ENCODE data around the gene SEMA3F.

SEMA3F gene

DNA sequence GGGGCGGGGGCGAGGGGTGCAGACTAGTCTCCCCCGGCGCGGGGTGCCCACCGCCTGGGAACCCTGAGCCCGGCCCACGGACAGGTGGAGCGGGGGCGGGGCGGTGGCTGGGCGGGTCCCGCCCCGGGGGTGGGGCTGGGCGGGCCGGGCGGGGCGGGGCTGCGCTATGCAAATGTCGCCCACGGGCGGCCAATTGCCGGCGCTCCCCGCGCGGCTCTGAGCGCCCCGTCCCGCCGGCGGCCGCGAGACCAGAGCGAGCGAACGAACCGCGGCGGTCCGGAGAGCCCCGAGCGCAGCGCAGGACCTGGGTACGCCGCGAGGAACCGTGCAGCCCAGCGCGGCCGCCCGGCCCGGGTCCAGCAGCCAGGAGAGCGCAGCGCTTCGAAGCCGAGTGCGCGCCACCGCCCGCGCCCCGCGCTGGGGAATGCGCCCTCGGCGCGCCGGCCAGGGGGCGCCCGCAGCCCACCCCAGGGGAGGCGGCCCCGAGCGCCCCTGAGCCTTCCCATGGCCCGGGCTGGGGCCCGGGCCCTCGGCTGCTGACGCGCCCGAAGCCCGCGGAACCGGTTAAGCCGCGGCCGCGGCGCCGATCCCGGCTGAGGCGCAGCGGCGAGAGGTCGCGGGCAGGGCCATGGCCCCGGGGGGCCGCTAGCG, at the start of gene SEMA3F:
Gene SEMA3F, plus strand, starts transcription at position 485 of the 651 bp plus-strand sequence. CDS start 4,299 bp downstream, outside the sequence.
- no peak for DNase-seq

DNA sequence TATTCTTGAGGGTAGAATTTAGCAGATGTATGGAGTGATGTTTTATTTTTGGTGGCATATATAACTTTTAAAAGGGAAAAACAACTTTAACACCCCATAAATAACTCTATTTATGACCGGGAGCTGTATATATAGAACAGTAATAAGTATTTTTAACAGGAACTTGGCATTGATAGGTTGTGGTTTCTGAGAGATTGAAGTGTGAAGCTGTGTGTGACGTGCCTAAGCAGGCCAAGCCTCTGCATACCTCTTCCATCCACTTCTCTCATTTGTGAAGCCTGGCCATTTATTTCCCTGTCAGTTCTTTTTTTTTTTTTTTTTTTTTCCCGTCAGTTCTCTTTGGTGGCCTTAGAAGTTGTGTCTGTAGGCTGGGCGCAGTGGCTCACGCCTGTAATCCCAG, 43.4 kb upstream of the SEMA3F start:
- DNase-seq: no peak

DNA sequence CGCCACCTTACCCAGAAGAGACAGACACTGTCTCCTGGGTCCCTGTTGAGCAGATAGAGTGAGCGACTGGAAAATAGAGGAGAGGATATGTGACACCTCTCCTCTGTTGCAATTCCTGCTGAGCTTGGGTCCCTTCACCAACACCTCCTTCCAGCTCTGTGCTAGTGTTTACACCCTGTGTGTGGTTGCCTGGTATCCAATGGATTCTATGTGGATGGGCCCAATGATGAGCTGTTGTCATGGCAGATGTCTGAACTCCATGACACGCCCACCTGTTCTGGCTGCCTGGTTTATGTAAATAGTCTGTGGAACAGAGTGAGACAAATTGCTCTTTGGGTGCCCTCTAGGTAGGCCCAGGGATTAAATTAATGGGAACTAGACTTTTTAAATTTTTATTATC, 42.7 kb upstream of the SEMA3F start:
- peak; percentile 19 for DNase-seq

DNA sequence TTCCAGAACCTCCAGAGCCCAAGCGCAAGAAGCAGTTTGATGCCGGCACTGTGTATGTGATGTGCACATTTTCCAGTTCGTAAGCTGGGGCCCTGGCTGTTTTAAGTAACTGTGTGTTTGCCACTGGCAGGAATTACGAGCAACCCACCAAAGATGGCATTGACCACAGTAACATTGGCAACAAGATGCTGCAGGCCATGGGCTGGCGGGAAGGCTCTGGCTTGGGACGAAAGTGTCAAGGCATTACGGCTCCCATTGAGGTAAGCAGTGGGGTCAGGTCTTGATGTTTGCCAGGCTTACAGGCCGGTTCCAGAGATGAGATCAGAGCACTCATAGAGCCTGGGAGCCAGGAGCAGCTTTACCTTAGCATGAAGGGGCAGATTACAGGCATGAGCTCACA, 38.0 kb upstream of the SEMA3F start:
- DNase-seq: no peak

DNA sequence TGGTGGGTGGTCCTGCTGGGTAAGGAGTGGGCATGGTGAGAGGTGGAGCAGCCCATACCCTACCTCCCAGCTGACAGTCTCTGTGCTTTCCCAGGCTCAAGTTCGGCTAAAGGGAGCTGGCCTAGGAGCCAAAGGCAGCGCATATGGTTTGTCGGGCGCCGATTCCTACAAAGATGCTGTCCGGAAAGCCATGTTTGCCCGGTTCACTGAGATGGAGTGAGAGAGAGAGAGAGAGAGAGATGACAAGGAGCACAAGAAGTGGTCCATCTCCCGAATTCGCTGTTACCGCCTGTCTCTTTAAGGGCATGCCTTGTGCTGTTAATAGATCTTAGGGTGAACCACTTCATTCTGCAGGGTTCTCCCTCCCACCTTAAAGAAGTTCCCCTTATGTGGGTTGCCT, 36.9 kb upstream of the SEMA3F start:
- DNase-seq: no peak

DNA sequence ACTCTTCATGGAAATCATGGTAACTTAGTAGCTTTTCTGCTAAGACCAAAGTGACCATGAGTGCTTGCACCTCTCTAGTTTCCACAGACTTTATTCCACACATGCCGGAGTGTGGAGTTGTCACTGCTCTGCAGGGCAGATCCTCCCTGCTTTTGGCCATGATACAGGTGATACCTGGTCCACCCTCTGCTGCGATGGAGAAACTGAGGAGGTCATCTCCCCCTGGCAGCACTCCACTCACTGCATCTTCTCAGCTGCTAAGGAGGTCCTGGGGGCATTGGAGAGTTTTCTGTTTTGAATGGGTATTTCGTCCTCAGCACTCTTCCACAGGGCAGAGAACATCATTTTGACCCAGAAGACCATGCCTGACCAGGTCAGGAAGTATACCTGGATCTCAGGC, 35.3 kb upstream of the SEMA3F start:
- no peak for DNase-seq

DNA sequence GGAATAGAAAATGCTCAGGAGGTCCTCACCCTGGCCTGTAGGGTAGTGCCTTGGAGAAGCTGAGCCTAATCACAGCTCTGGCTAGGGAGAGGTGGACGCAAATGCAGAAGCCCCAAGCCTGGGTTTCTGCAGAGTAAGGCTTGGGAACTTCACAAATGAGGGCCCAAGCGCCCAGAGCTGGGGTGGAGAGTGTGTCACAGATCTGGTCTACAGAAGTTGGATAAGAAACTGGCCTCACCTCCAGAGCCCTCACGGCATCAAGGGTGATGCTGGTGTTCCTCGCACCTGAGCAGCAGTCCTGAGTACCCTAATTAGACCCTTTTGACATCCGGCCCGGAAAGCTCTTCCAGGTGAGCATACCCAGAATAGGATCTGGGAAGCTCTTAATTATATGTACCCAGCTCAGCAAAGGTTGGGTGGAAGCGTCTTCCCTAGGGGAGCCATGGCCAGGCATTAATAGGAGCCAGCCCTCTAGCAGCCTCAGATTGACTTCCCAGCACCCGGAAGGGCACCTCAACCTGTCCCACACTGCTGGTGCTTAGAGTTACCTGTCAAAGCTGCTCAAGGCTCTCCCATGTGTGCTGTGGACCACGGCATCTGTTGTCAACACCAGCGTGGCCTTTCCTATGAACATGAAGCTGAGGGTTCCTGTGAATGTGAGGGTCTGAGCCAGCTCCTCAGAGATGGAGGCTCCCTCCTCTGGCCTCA, 34.6 kb upstream of the SEMA3F start:
- no peak for DNase-seq

DNA sequence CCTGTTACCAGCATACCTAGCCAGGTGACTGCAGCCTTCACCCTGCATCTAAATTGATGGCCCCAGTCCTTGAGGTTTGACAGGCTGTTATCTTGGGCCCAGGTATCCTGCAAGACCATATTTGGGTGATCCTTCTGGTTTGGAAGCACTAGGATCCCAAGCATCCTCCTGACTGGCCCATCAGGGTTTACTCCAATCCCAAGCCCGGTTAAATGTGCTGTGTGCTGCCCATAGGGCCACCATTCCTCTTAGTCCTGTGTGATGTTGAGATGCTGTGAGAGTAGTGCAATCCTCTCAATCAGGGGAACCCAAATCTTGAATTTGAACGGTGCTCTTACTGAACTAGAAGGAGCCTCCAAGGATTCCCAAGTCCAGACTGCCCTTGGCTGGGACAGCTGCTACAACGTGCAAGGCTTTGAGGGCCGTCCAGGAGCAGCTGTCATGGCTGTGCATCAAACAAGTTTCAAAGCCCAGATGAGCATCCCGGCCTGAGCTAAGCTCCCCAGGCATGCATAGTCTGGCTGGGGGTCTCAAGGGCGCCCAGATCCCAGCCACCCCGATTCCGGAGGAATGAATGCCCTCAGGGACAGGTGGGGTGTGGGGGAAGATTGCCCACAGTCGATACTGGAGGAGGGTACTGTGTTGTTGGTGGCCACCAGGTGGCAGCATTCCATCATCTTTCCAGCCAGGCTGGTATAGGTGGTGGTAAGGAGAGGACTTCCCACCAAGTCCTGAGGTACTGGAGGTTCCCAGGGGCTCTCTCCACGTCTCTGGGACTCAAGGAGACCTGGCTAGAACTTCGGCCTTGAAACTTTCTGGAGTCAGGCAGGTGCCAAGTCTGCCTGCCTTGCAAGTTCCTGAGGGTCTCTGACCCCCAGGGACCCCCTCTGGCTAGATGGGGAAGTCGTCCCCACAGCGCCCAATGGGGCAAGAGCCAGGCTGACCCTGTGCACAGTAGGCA, 33.8 kb upstream of the SEMA3F start:
- DNase-seq: no peak

DNA sequence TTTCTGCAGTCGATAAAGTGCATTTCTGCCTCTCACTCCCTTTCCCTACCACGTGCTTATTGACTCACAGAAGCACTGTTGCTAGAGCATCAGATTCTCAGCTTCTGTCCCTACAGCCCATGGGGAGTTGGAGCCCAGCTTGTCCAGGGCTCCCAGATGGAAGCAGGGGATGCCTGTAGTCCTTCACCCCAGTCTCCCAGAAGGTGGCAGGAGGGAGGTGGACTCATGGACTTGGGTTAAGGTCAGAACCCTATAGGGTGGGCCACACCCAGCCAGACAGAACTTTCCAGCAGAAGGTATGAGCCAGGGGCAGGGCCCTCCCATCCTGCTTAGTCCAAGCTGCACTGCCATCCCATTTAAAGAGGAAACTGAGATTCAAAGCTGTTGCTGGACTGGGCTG, 33.1 kb upstream of the SEMA3F start:
- DNase-seq: no peak

DNA sequence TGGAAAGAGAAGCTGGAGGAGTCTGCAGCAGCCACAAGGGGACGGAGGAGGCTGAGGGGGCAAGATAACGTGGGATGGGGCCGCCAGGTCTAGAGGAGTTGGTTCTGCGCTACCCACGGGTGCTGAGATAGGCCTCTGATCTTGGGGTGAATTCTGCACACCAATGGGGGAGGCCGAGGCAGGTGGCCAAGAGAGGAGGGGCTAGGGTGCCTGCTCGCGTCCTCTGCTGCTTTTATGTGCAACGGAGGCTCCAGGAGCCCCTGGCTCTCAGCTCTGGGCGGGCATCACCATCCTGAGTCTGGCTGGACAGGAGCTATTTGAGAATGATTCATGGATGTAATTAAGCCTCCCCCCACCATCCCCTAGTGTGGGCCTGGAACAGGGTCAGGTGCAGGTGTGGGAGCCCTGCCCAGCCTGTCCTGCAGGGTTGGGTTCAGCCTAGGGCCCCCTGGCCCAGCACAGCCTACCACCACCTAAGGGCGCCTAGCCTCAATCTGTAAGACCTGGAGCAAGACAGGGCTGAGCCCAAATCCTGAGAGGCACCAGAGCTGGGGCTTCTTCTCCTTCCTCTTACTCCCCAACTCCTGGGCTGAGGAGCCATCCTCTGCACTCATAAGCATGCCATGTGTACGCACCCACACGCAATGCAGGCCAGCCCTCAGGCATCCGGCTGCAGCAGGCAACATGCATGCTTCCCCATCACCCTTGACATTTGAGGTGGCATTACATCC, 32.3 kb upstream of the SEMA3F start:
- no peak for DNase-seq

DNA sequence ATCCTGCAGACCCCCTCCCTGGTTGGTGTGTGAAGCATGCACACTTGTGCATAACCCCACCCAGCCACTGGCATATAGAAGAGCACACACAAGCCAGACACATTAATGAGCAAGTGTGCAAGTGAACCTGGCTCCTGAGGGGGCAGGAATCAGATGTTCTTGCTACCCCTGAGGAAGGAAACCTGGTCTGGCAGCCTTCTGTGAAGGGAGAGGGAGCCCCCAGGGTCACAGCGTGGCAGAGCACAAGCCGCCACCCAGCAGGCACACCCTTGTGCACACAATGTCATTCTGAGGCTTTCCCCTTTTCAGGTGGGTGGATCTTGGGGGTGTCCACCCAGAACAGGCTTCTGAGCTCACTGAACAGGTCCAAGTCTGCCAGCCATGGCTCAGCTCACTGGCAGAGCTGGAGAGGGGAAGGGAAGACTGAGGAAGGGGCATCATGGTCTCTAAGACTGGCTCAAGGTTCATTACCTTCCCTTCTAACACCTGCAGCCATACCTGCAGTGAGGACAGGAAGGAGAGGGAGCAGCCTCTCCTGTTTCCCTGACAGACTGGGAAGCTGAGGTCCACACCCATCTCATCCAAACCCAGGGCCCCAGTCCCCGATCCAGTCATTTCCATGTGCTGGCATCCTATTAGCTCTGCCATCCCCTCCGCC, 31.6 kb upstream of the SEMA3F start:
- no peak for DNase-seq

DNA sequence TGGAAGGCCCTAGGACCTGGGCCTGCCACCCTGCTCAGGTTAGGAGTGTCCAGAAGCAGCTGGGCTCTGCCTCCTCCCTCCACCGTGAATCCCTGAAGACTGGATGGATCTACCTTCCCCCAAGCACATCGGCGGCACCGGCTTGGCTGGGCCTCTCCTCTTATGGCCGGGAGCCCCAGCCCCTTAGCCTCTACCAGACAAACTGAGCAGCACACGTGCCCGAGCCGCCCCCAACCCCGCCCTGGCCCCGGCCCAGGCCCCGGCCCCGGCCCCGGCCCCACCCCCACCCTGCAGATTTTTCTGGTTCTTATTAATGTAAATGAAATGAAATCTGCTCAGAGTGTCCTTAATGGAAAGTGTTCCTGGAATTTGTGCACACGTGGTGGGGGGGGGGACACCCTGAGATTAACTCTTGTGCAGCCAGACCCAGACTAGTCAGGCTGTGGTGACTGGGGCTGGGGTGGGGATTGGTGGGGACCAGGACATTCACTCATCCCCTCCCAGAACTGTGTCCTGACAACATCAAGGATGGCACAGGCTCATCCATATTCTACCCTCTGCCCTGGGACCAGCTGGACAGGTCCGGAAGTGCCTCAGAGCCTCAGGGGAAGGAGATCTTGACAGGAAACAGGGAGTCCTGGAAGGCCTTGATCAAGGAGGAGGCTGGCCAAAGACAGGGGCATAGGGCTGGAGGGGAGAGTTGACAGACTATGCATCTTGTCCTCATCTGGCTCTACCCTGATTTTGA, 30.9 kb upstream of the SEMA3F start:
- DNase-seq: no peak

DNA sequence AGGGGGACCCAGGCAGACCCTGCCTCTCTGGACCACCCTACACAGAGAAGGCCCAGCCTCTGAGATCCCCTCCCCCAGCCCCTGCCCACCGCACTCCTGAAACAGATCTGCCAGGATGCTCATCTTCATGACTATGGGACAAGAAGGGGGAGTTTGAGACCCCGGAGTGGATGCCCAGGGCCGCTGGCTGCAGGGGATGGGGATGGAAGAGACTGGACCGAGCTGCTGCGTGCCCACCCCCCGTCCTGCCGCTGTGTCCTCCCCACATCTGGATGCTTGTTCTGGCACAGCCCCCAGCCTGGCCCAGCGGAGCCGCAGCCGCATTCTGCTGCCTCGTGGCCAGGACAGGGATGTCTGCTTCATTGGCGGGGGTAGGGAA, 30.3 kb upstream of the SEMA3F start:
- DNase-seq: no peak

DNA sequence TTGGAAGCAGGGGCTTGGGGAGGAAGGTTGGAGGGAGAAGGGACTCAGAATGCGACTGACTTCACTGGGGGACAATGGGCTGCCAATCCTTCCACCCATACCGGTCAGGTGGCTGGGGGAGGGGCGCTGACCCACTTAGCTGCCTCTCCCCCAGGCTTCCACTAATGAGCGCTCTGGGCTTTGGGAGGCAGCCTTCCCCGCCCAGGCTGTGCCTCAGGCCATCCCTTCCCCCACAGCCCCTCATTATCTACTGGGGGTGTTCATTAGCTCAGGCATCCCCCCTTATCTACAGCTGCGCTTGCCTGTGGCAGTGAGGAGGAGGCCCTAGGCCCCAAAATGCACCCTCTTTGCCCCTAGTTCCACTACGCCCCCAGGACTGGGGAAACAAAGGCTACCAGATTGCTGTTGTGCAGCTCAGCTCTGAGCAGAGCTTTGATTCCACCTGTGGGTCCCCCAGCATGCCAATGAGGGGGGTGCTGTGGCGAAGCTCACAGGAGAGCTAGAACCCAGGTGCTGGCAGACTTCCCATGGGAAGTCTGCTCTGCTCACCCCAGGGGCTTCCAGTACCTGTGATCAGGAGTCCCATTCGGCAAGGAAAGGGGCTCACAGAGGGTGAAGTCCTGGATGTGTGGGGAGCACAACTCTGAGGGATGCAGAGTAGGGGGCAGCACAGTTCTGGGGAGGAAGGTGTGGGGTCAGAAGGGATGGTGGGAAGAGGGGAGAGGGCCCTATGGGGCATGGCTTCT, 29.4 kb upstream of the SEMA3F start:
- no peak for DNase-seq

DNA sequence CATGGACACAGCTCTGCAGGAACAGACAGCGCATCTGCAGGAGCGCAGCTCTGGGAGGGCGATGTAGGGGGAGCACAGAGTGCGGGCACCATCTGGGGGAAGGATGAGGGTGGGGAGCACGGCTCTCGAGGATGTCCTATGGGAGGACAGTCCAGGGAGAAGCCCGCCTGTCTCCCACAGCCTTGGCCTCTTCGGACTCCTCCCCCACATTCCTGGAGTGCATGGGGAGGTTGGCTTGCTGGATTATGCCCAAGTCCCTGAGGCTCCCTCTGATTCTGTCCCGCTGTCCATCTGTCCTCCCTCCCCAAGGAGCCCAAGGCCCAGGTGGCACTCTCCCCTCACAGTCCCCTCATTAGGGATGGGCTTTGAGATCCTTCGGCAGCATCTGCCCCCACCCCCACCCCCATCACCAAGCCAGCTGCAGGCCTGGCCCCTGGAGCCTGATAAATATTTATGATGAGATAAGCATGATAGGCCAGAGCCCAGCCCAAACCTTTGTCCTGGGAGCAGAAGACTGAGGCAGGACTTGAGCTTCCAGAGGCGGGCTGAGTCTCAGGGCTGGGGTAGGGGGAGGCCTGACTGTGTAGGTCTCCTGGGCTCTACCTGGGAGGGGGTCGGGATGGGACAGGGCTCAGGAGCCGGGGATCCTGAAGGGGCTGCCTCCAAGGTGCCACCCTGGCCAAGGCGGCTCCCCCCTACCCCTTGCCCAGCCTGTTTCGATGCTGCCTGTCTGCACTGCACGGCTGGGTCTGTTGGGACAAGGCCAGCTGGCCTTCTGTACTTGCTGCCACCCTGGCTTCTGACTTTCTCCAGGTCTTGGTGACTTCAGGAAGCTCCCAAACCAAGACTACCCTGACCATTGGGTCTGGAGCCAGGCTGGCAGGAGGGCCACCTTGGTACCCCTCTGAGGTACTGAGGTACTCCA, 28.6 kb upstream of the SEMA3F start:
- DNase-seq: no peak

DNA sequence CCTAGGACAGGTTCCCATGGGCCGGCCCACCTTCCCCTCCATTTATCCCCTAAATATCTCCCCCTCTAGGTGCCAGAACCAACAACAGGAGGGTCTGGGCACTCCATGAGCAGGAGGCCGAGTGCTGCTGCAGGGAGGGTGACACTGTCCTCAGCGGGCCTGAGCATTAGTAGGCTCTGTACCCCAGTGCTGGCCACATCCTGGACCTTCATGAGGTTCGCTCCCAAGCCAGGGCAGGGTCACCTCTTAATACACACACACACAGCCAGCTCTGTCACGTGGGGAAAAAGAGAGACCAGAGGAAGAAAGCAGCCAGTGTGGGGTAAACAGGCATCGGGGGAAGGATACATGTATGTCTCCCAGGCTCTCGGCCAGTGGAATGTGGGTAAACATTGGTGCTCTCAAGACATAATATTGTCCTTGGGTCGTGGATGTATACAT, 27.9 kb upstream of the SEMA3F start:
- DNase-seq: no peak

DNA sequence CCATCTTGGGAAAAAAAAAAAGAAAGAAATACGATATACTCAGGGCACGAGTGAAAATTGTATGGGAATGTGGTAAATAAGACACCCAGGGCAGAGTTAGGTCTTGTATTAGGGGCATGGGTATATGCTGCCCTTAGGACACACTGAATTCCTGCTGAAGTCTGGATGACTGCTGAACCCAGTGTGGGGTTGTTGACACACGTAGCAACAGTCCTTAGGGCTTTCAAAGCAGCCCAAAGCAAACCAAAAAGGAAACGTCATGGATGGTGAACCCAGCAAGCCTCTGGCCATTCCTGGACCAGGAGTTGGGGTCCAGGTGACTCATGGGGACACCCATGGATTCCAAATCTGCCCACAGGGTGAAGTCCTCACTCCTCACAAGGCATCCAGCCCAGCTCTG, 27.1 kb upstream of the SEMA3F start:
- no peak for DNase-seq

DNA sequence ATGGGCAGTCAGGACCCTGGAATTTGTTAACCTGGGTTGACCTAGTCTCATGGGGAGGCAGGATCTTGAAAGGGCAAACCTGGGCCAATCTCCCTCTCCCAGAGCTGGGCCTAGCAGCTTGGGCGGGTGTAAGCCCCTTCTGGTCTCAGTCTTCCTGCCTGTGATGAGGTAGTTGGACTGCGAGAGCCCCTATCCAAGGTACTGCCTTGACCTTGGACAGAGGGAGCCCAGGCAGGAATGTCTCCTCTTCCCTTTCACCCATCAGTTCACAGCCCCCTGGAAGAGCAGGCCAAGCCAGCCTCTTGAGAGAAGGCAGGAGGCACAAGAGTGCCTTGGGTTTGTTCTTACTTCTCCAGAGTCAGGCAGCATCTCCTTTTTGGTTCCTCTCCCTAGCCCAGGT, 24.7 kb upstream of the SEMA3F start:
- DNase-seq: no peak

DNA sequence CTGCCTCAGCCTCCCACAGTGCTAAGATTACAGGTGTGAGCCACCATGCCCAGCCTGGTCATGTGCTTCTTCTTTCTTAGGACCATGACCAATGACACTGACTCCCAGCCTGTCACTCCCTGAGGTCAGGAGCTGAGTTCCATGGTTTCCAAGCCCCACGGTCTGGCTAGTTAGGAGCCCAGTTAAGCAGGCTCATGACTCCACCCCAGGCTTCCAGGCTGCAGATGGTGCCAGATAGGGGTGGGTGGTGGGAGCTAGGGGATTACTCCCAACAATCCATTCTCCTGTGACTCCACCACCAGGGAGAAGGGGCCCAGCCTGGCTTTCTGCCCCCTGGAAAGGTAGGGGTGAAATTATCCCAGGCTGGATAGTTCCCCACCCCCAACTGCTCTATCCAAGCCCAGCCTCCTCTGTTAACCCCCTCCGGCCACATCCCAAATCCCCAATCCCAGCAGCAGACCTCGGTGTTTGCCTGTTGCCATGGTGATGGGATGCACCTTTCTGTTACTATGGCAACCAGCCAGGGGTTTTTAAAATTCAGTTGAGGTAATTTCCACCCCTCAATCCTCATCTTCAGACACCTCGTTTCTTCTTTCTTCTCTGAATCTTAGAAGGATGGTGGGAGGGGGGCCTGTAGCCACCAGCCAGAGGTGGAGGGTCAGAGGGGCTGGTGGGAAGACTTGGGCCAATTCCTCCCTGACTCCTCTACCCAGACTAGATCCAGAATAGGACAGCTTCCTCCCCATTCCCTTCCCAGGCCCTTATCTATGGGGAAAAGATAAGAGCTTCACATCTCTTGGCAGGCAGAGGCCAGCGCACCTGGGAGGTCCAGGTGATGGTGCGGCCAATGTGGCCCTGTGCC, 22.5 kb upstream of the SEMA3F start:
- DNase-seq: no peak

Measured in NCI-H2107 (cell line).